Measurements from ENCODE around the gene IGSF9B. TPM values are rescaled to one million over a fixed set of nuclear protein-coding genes. Genes with fewer than 3 reads are reported as not detected.

The IGSF9B gene
- total RNA-seq, 1 experiment from 2014 or later = under 0.01 TPM

DNA sequence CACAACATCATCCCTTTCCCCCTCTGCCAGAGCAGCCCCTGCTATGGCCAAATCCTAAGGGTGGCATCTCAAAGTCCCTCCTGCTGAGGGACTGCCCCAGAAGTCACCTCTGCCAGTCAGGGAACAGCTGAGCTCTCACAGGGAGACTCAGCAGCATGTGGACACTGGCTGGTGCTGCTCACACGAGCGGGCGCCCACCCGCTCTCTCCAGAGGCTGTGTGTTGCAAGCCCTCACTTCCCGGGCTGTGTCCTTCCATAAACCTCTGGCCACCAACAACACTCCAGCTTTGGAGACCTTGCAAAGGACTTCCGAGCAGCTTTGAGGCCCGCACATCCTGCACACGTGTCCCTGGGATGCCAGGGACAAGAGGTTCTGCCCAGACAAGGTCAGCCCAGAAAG is 2.8 kb downstream of the IGSF9B start:
- DNase-seq (ENCODE audit: low read depth) = no peak

- DNase-seq (ENCODE audit: low read depth) = no peak
These were observed 3.2 kb downstream of the IGSF9B start for GRCh38 chr11:133953547-133953946.

DNA sequence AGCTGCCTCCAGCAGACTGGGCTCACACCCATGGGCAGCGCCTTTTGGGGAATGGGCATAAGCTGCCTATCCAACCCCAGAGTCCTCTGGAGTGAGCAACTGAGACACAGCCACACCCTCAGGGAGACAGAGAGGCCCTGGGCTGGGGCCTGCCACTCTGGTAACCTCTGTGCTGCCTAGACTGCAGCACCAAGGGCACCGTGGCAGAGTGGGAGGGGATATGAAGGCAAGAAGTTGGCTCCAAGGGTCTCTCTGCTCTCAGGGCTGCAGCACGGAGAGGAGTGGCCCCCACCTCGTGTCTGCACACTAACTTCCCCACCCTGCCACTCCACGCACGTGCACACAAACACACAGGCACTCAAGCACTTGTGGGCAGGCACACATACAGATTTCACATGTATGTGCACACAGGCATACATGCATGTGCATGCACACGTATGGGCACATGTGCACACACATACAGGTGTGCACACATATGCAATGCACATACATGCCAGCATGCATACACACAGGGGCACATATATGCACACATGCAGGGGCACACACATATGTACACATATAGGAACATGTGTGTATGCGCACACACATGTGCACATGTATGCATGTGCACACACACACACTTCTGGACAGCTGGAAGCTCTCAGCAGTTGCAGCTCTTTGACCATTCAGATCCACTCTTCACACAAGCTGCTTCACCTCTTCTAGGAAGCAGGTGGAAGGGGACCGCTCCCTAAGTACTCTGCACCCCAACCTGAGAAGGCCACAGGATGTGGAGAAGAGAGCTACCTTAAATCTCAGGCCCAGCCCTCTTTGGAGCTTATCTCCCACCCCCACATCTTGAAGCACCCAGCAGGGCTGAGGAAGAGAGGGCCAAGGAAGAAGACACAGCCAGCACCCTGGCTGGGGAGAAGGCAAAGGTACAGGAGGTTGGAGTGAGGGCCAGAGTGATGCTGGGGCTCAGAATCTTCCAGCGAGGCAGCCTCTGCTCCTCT is 4.3 kb downstream of the IGSF9B start:
- DNase-seq (ENCODE audit: low read depth) = no peak

DNA sequence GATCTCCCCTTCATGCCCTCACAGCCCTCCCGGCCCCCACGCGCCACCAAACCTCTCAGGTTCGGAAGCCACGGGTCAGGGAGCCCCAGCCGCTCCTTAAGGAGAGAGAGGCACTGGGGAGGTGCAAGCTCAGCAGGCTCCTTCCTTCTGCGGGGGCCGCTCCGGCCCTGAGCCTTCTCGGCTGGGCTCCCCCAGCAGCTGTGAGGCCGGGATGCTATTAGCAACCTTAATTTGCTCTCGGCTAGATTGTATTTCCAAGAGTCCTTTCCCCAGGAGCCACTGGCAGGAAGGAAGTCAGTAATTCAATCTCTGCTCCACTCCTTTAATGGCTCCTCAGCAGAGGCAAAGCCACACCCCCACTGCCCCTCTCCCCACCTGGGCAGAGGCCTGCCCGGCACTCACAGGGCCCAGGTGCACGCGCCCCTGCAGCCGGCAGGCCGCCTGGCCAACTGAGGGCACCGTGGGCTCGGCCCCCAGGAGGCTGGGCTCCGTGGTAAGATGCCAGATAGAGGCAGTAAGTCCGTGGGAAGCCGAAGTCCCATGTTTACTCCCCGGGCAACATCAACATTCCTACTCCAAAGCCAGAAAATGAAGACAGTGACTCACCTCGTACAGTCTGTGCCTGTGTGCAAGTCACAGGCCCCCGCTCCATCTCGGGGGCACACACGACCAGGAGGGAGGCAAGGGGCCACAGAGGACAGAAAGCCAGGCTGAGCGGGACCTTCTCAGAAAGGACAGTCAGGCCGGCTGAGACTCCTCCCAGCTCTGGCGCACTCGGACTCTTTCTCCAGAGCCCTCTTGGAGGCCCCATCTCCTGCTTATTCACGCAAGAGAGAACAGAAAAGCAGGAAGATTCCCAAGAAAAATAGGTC is 5.2 kb downstream of the IGSF9B start:
- DNase-seq (ENCODE audit: low read depth) = no peak

GRCh38 chr11:133950874-133951326 is 5.9 kb downstream of the IGSF9B start:
- no peak for DNase-seq (ENCODE audit: low read depth)

DNA sequence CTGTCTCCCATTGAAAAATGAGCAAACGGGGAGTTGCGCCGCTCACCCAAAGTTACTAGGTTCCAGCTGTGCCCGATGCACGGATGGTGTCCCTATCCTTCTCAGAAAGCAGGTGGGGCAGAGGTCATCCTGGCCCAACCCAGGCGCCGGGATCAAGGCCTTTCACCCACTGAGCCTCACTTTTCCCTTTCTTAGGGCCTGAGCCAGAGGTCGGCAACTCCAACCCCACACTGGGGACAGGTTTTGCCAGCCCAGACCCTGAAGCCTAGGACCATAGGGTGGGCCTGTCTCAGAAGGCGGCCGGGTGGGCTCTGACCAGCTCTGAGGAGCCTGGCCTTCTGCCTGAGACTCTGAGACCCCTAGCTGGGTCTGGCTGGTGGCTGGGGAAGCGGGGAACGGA is 6.3 kb downstream of the IGSF9B start:
- no peak for DNase-seq (ENCODE audit: low read depth)

GRCh38 chr11:133949129-133949528 is 7.6 kb downstream of the IGSF9B start:
- DNase-seq (ENCODE audit: low read depth) = no peak

DNA sequence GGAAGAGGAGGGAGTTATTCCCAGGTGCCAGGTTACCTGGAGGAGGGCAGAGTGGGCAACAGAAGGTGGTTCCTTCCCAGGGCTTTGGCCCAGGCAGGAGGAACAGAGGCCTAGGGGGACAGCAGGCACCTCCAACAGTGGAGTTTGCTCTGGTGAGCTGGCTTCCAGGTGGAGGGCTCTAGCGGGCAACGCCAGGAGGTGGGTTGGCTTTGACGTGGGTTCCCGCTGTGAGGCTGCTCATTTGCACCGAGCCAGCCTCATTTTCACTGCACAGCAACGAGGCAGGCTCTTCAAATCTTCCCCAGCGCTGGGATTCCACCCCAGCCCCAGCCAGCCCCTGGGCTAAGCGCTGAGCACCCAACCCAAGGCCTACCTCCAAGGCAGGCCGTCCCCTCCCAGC is 8.1 kb downstream of the IGSF9B start:
- DNase-seq (ENCODE audit: low read depth) = no peak

- peak; percentile 37 for DNase-seq (ENCODE audit: low read depth)
These were observed 9.4 kb downstream of the IGSF9B start for GRCh38 chr11:133947321-133947756.

DNA sequence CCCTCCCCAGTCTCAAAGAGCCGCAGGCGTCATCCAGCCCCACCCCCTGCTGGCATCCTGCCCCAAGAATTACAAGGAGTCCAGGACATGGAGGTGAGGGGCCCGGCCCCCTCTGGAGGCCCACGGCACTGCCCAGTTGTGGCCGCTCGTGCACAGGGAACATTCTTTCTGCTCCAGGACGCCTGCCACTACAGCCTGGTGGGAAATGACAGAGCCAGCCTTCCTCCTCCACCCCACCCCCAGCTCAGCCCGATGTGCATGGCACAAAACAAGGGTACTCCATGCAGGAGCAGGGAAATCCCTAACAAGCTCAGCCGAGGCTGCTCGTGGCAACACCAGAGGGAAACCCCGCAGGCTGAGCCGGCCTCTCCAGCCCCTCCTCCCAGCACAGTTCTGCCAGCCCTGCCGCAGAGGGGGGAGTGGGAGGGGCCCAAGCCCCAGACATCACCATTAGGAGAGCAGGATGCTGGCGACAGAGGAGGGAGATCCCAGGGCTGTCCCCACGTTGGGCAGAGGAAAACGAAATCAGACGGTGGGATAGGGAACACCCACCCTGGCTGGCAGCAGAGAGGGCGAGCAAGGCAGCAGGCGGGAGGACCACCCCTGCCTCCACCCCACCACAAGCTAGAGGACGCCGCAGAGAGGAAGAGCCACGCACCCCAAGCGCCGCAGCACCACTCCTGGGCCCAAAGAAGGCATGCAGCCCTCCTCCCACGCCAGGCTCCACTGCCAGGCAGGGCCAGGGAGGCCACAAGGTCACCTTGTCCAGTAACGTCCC is 10.0 kb downstream of the IGSF9B start:
- no peak for DNase-seq (ENCODE audit: low read depth)

GRCh38 chr11:133946051-133946450 is 10.7 kb downstream of the IGSF9B start:
- DNase-seq (ENCODE audit: low read depth) = no peak

DNA sequence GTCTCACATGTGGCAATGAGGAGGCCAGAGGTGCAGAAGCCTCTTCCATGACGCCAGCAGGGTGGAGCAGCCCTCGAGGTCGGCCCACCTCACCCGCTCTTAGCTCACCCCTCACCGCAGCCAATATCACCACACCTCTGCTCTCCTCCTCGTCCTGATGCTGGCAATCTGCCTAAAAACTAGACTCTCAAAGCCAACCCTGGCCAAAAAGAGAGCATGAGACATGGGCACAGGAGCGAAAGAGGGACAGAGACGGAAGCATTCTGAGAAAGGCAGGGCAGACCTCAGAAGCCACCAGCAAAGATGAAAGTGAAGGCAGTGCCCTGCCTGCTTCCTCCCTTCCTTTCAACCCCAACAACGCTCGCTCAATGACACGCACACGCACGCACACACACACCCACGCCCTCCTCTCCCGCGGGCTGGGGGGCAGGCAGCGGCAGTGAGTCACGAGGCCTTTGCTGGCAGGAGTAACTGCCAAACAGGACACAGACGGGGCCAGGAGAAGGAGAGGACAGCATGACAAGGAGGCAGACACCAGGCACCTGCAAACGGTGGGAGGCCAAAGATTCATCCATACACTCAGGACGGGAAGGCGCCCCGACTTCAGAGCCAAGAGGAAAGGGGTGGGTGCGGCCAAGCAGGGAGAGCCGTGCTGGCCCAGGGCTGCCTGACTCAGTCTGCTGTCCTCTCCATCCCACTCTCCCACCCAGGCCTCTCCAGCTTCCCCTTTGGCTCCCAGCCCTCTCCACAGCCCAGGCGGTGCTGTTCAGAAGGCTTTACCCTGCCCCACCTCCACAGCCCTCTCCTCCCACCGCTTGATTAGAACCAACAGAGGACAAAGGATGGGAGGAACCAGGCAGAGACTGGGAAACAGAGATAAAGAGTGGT is 11.4 kb downstream of the IGSF9B start:
- DNase-seq (ENCODE audit: low read depth) = no peak

GRCh38 chr11:133943950-133944698 is 12.6 kb downstream of the IGSF9B start:
- no peak for DNase-seq (ENCODE audit: low read depth)

DNA sequence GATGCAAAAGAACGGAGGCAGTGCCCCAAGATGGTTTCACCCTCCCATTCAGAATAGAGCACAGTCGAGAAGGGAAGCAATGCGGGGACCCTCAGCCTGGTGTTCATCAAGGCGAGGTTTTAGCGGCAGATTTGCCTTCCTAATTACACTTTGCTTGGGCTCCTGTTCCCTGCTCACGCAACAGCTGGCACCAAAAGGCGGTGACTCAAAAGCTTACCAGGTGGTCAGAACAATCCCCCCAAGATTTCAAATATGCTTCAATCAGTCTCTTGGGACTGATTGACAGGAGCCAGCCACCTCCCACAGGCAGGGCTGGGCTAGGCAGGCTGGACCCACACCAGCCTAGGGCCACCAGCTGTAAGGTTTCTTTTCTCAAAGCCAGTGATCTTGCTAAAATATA is 14.2 kb downstream of the IGSF9B start:
- no peak for DNase-seq (ENCODE audit: low read depth)

DNA sequence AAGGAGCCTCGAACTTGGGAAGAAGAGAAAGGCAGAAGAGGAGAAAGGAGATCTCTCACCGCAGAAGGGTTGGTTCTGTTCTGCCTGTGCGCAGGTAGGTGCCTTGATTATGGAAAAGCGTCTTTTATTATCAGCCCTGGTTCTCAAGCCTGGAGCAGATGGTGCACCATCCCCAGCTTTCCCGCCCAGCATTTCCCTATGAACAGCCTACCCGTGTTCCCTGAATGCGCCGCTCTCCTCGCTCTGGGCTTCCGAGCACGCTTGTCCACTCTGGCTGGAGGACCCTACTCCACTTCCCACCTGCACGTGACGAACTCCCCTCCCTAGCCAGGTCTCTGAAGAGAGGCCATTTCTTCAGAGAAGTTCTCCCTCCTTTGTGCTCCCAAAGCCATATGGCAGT is 15.2 kb downstream of the IGSF9B start:
- no peak for DNase-seq (ENCODE audit: low read depth)

DNA sequence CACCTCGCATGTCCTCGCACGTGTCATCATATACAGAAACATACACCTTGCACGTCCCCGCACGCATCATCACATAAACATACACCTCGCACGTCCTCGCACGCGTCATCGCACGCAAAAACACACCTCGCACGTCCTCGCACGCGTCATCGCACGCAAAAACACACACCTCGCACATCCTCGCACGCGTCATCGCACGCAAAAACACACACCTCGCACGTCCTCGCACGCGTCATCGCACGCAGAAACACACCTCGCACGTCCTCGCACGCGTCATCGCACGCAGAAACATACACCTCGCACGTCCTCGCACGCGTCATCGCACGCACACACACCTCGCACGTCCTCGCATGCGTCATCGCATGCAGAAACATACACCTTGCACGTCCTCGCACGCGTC is 16.7 kb downstream of the IGSF9B start:
- DNase-seq (ENCODE audit: low read depth) = no peak

GRCh38 chr11:133939558-133939957 is 17.2 kb downstream of the IGSF9B start:
- DNase-seq (ENCODE audit: low read depth) = no peak

GRCh38 chr11:133938166-133938565 is 18.6 kb downstream of the IGSF9B start:
- no peak for DNase-seq (ENCODE audit: low read depth)

GRCh38 chr11:133937468-133937867 is 19.3 kb downstream of the IGSF9B start:
- no peak for DNase-seq (ENCODE audit: low read depth)

- no peak for DNase-seq (ENCODE audit: low read depth)
These were observed 19.8 kb downstream of the IGSF9B start for GRCh38 chr11:133937015-133937414.

Measured in LHCN-M2 (cell line).